ENCODE measurements around the gene CLCN7. TPM values are rescaled to one million over a fixed set of nuclear protein-coding genes. Genes with fewer than 3 reads are reported as not detected.

Gene CLCN7
- total and polyA plus RNA-seq, 2 of the 4 experiments (the other 2 are of a cell fraction) = 10.8 to 45.2 TPM

- in situ Hi-C loops (cut with MboI; ENCODE audit: low sequenced_read_pairs) = no loop called here
- Histone ChIP-seq H2BK15ac (ENCODE audit: low read depth, low read length) (no peak overlapping the region), H3K4me3 (ENCODE audit: insufficient read depth, low read depth, low read length) (no peak overlapping the region), H3K4me1 (ENCODE audit: control insufficient read depth, insufficient read depth, low read length) (peaks cover 3% of the 10 kb centered on the region; the same call in 1 of the 2 replicates), H3K36me3 (ENCODE audit: control insufficient read depth, insufficient read depth, low read length) (no peaks in the 10 kb centered on the region), H2AK9ac (replicated peaks; ENCODE audit: low read depth, low read length, poor library complexity) (no peak overlapping the region), H3K9ac (ENCODE audit: low read depth, low read length) (no peak overlapping the region), H3K9me3 (ENCODE audit: control insufficient read depth, insufficient read depth, low read length) (no peaks in the 10 kb centered on the region), H3K18ac (ENCODE audit: low read depth, low read length) (no peak overlapping the region), H3K79me1 (ENCODE audit: low read depth in 1 of 2, low read length in 2 of 2) (peaks cover 11 to 20% of the 10 kb centered on the region in 2 experiments), H3K4me2 (ENCODE audit: low read depth, low read length) (no peak overlapping the region), H2BK20ac (ENCODE audit: low read depth, low read length) (no peak overlapping the region), H3K23ac (ENCODE audit: low read depth, low read length) (no peak overlapping the region), H3K27ac (ENCODE audit: insufficient read depth, low read length) (no peak overlapping the region), H3K4ac (ENCODE audit: low read depth, low read length) (no peak overlapping the region), H2AFZ (replicated peaks; ENCODE audit: low read length, poor library complexity) (no peak overlapping the region), H3K27me3 (ENCODE audit: control insufficient read depth, insufficient read depth, low read length) (no peaks in the 10 kb centered on the region), H3K9me1 (ENCODE audit: insufficient read depth, low read length) (no peaks in the 10 kb centered on the region), H4K5ac (ENCODE audit: low read depth, low read length) (no peak overlapping the region), H3K56ac (ENCODE audit: extremely low read depth, insufficient read depth, low read length) (no peak overlapping the region), H3K14ac (replicated peaks; ENCODE audit: low read depth, low read length) (no peak overlapping the region), H2AK5ac (ENCODE audit: low read depth, low read length) (no peak overlapping the region), H4K8ac (ENCODE audit: low read depth in 2 of 2, low read length in 2 of 2) (no peak overlapping the region), H4K91ac (ENCODE audit: insufficient read depth, low read depth, low read length) (no peak overlapping the region), H4K20me1 (ENCODE audit: insufficient read depth, low read length) (no peaks in the 10 kb centered on the region), H2BK5ac (ENCODE audit: low read depth, low read length, poor library complexity, severe bottlenecking) (no peak overlapping the region), H2BK120ac (ENCODE audit: low read depth, low read length) (no peak overlapping the region)
- intact Hi-C loops (cut with micrococcal nuclease) = loop anchor here (10.0 kb wide), 1 partner anchor 51 kb away; the partner anchor contains the start of gene CLCN7
- TF ChIP-seq, protein P1, sequence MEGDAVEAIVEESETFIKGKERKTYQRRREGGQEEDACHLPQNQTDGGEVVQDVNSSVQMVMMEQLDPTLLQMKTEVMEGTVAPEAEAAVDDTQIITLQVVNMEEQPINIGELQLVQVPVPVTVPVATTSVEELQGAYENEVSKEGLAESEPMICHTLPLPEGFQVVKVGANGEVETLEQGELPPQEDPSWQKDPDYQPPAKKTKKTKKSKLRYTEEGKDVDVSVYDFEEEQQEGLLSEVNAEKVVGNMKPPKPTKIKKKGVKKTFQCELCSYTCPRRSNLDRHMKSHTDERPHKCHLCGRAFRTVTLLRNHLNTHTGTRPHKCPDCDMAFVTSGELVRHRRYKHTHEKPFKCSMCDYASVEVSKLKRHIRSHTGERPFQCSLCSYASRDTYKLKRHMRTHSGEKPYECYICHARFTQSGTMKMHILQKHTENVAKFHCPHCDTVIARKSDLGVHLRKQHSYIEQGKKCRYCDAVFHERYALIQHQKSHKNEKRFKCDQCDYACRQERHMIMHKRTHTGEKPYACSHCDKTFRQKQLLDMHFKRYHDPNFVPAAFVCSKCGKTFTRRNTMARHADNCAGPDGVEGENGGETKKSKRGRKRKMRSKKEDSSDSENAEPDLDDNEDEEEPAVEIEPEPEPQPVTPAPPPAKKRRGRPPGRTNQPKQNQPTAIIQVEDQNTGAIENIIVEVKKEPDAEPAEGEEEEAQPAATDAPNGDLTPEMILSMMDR (conservative IDR thresholded peaks at IDR 0.05; ENCODE audit: low read depth, low read length) = no peak
- TF ChIP-seq SMC3 (IDR thresholded peaks at IDR 0.05; ENCODE audit: low read depth, low read length) (no peak), POLR2A (IDR thresholded peaks at IDR 0.05; ENCODE audit: low read depth, low read length) (no peak), RCOR1 (IDR thresholded peaks at IDR 0.05; ENCODE audit: insufficient replicate concordance, low read length) (no peak), CEBPB (IDR thresholded peaks at IDR 0.05; ENCODE audit: low read depth, low read length) (no peak), RAD21 (IDR thresholded peaks at IDR 0.05; ENCODE audit: low read length) (no peak), CHD1 (IDR thresholded peaks at IDR 0.05; ENCODE audit: low read depth, low read length) (no peak), RFX5 (IDR thresholded peaks at IDR 0.05; ENCODE audit: low read depth, low read length) (no peak), MAFK (IDR thresholded peaks at IDR 0.05; ENCODE audit: low read depth, low read length) (no peak), MAZ (IDR thresholded peaks at IDR 0.05; ENCODE audit: borderline replicate concordance, low read depth, low read length) (no peak), FOS (IDR thresholded peaks at IDR 0.05; ENCODE audit: low read depth, low read length) (no peak), BHLHE40 (IDR thresholded peaks at IDR 0.05; ENCODE audit: low read depth, low read length) (no peak), NFE2L2 (IDR thresholded peaks at IDR 0.05; ENCODE audit: low read depth, low read length) (no peak), ELK1 (IDR thresholded peaks at IDR 0.05; ENCODE audit: borderline replicate concordance, low read depth, low read length) (no peak), MXI1 (IDR thresholded peaks at IDR 0.05; ENCODE audit: borderline replicate concordance, low read depth, low read length) (no peak)
- TF ChIP-seq, protein P2, sequence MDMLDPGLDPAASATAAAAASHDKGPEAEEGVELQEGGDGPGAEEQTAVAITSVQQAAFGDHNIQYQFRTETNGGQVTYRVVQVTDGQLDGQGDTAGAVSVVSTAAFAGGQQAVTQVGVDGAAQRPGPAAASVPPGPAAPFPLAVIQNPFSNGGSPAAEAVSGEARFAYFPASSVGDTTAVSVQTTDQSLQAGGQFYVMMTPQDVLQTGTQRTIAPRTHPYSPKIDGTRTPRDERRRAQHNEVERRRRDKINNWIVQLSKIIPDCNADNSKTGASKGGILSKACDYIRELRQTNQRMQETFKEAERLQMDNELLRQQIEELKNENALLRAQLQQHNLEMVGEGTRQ (IDR thresholded peaks at IDR 0.05; ENCODE audit: low read depth, low read length) = no peak
- ChIA-PET CTCF (no interaction called here), POLR2A (ENCODE audit: unreplicated experiment) (no interaction called here)
- no CpG with 5 or more reads among the region's 12 CpGs for whole genome bisulfite sequencing, 2 experiments (ENCODE audit: extremely low coverage in 2 of 2, insufficient read length in 1 of 2)
- ATAC-seq (ENCODE audit: low read depth) (no peak), DNase-seq (no peak)
- dilution Hi-C loops (cut with HindIII; ENCODE audit: low sequenced_read_pairs, unreplicated experiment) = no loop called here
- BruUV-seq (replicated peaks) = no TSS peak
Observed at GRCh38 chr16:1424028-1424427, 50.8 kb downstream of the CLCN7 start.

Measured in IMR-90 (cell line).